ENCODE measurements around the gene MRPL51. TPM values are rescaled to one million over a fixed set of nuclear protein-coding genes. Genes with fewer than 3 reads are reported as not detected.

Gene MRPL51
- total and polyA plus RNA-seq, 2 experiments from 2014 or later: 68.3 to 301 TPM

DNA sequence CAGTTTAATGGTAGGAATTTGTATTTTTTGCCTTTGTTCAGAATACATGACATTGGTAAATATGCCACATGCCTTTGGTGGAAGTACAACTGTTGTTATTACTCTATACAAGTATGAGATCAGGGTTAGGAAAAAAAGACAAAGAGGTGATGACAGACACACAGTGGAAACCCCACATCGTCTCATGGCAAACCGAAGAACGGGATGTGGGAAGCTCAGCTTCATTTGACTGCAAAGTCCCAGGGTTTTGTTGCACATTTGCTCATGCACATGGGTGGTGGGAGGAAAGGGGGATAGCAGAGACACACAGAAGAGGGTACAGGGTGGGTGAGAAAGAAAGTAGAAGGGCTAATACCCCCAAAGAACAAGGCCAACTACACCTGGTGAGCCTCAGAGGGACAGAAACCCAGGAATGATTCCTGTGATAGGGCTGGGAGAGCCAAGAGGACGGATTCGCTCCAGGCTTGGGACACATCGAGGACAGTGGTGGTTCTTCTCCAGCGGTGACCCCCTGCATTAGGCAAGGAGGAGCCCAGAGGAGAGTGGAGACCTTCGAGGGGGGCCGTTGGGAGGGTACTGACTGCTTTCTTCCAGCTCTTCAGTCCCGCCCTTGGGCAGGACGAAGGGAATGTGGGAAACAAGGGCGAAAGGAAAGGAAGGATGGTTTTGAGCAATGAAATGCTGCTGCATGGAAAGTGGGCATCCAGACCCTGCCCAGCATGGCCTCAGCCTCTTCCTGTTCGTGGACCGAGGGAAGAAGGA is 30.6 kb downstream of the MRPL51 start:
- H3F3A ChIP-seq (ENCODE audit: insufficient read depth): peaks cover 4% of the 10 kb centered on the region; the same call in 1 of the 2 replicates
- no peak overlapping the region for H3K9ac ChIP-seq
- H3K27ac ChIP-seq: no peak overlapping the region
- H4K20me1 ChIP-seq (ENCODE audit: insufficient read depth): no peaks in the 10 kb centered on the region
- H3K9me3 ChIP-seq (ENCODE audit: low read depth): no peaks in the 10 kb centered on the region
- WGBS, 2 experiments (ENCODE audit: low coverage in 1 of 2, low lambda C conversion rate in 2 of 2, missing lambda C conversion rate in 2 of 2): 93 to 95% methylated on average over 14 of the region's 14 CpGs
- H3K27me3 ChIP-seq (replicated peaks; ENCODE audit: insufficient read depth): no peaks in the 10 kb centered on the region
- no peak overlapping the region for H3K4me3 ChIP-seq
- peaks cover 18% of the 10 kb centered on the region for H3K79me2 ChIP-seq (ENCODE audit: insufficient read depth)
- no peaks in the 10 kb centered on the region for H3K4me1 ChIP-seq (ENCODE audit: insufficient read depth)
- no peak for TF ChIP-seq EZH2 (IDR thresholded peaks at IDR 0.05; ENCODE audit: insufficient read depth, poor library complexity, severe bottlenecking)
- no peak for TF ChIP-seq EZH2phosphoT487 (IDR thresholded peaks at IDR 0.05; ENCODE audit: insufficient read depth, low read depth)
- DNase-seq: no peak
- H3K4me2 ChIP-seq (ENCODE audit: unreplicated experiment): no peak overlapping the region
- in situ Hi-C loops (cut with MboI): no loop called here
- no peaks in the 10 kb centered on the region for H3K9me2 ChIP-seq (ENCODE audit: insufficient read depth)
- peaks cover 22% of the 10 kb centered on the region for H3K36me3 ChIP-seq (ENCODE audit: low read depth)
- H2AFZ ChIP-seq: no peak overlapping the region

DNA sequence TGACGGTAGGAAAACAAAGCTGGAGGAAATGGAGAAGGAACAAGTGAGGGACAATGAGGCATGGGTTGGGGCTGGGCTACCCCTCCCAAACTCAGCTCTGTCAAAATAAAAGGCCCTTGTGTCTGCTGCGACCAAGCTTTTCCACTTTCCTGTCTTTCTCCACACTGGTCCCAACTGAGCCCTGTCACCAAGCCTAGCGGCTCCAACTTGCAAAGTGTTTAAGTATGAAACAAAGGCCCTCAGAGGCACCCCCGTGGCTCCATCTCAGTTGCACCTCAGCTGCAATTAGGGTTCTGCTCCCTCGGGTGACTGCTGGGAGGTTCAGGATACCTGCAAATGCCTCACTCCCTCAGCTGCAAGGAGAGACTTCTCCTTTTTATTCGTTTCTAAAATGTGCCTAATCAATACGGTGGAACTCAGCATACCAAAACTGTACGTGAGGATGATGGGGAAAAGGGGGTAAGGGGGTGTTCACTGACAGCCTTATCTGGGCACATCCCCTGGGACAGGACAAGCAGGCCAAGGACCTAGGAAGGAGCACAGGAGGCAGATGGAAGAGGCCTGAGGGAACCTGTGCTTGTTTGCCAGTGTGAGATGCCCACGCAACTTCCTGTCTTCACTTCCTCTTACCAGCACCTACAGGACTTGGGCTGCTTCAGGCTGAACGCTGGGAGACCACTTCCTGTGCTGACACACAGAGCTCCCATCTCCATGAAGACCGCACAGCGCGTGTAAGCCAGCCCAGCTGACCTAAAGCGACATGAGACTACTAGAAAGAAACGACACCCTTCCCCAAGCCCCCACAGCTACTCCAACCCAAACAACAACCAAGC is 31.4 kb downstream of the MRPL51 start:
- H3F3A ChIP-seq (ENCODE audit: insufficient read depth): peaks cover 4% of the 10 kb centered on the region; the same call in 1 of the 2 replicates
- no peaks in the 10 kb centered on the region for H3K27me3 ChIP-seq (replicated peaks; ENCODE audit: insufficient read depth)
- H3K27ac ChIP-seq: no peak overlapping the region
- no peak overlapping the region for H3K4me2 ChIP-seq (ENCODE audit: unreplicated experiment)
- WGBS, 2 experiments (ENCODE audit: low coverage in 1 of 2, low lambda C conversion rate in 2 of 2, missing lambda C conversion rate in 2 of 2): 87 to 90% methylated on average over 15 of the region's 15 CpGs
- DNase-seq: no peak
- H3K9ac ChIP-seq: no peak overlapping the region
- H4K20me1 ChIP-seq (ENCODE audit: insufficient read depth): no peaks in the 10 kb centered on the region
- H2AFZ ChIP-seq: no peak overlapping the region
- no peaks in the 10 kb centered on the region for H3K4me1 ChIP-seq (ENCODE audit: insufficient read depth)
- TF ChIP-seq EZH2phosphoT487 (IDR thresholded peaks at IDR 0.05; ENCODE audit: insufficient read depth, low read depth) (no peak), EZH2 (IDR thresholded peaks at IDR 0.05; ENCODE audit: insufficient read depth, poor library complexity, severe bottlenecking) (no peak)
- peaks cover 22% of the 10 kb centered on the region for H3K36me3 ChIP-seq (ENCODE audit: low read depth)
- no peaks in the 10 kb centered on the region for H3K9me2 ChIP-seq (ENCODE audit: insufficient read depth)
- H3K4me3 ChIP-seq: no peak overlapping the region
- H3K79me2 ChIP-seq (ENCODE audit: insufficient read depth): peaks cover 10% of the 10 kb centered on the region
- no peaks in the 10 kb centered on the region for H3K9me3 ChIP-seq (ENCODE audit: low read depth)
- in situ Hi-C loops (cut with MboI): no loop called here

DNA sequence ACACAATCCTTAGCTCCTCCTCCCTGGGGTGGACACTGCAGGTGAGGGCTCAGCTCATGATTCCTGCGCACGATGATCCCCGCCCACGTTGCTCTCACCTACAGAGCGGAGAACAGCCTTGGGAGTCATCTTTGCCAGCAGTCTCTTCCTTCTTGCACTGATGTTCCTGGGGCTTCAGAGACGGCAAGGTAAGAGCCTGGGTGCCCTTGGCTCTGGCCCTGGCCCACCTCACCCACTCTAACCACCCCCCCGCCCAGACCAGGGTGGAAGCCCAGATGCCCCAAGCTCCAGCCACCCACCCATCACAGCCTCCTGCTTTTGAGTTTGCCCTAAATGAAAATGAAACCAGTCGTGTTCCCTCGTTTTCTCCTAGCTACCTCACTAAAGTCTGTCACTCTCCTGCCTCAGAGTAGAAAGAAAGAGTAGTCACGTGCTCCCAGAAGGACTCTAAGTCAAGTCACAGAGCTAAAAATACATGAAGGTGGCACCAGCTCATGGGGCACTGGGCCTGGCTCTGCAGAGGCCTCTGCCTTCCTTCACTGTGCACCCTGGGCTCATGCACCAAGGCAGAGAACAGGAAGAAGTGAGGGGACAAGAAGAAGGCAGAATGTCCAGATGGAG is 32.2 kb downstream of the MRPL51 start:
- Histone ChIP-seq H3K27me3 (replicated peaks; ENCODE audit: insufficient read depth) (no peaks in the 10 kb centered on the region), H3K9me2 (ENCODE audit: insufficient read depth) (no peaks in the 10 kb centered on the region), H3K36me3 (ENCODE audit: low read depth) (peaks cover 18% of the 10 kb centered on the region), H3K4me3 (no peak overlapping the region), H3K9ac (no peak overlapping the region), H4K20me1 (ENCODE audit: insufficient read depth) (no peaks in the 10 kb centered on the region), H3K9me3 (ENCODE audit: low read depth) (no peaks in the 10 kb centered on the region), H3K4me2 (ENCODE audit: unreplicated experiment) (no peak overlapping the region), H2AFZ (no peak overlapping the region), H3K79me2 (ENCODE audit: insufficient read depth) (peaks cover 3% of the 10 kb centered on the region; the same call in 1 of the 2 replicates), H3K27ac (no peak overlapping the region), H3F3A (ENCODE audit: insufficient read depth) (peaks cover 4% of the 10 kb centered on the region; the same call in 1 of the 2 replicates), H3K4me1 (ENCODE audit: insufficient read depth) (no peaks in the 10 kb centered on the region)
- in situ Hi-C loops (cut with MboI): no loop called here
- DNase-seq: no peak
- WGBS, 2 experiments (ENCODE audit: low coverage in 1 of 2, low lambda C conversion rate in 2 of 2, missing lambda C conversion rate in 2 of 2): 87 to 89% methylated on average over 10 of the region's 10 CpGs
- TF ChIP-seq EZH2 (IDR thresholded peaks at IDR 0.05; ENCODE audit: insufficient read depth, poor library complexity, severe bottlenecking) (no peak), EZH2phosphoT487 (IDR thresholded peaks at IDR 0.05; ENCODE audit: insufficient read depth, low read depth) (no peak)

DNA sequence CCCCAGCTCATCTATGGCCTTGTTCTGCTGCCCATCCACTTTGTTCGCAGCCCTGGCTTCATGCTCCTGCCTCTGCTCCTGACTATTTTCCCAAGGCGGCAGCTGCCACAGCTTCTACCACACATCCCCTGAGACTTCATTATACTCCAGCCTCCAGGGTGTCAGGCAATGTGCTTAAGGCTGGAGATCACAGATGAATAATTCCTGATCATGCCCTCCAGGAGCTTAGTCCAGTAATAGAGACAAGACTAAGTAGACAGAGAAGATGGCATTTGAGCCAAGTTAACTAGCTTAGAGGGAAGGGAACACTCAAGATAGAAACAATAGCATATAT is 34.1 kb downstream of the MRPL51 start:
- Histone ChIP-seq H3K36me3 (ENCODE audit: low read depth) (peaks cover 11% of the 10 kb centered on the region; the same call in 1 of the 2 replicates), H3K4me2 (ENCODE audit: unreplicated experiment) (no peak overlapping the region), H3K4me1 (ENCODE audit: insufficient read depth) (no peaks in the 10 kb centered on the region), H3K27me3 (replicated peaks; ENCODE audit: insufficient read depth) (no peaks in the 10 kb centered on the region), H3K9me2 (ENCODE audit: insufficient read depth) (no peaks in the 10 kb centered on the region), H4K20me1 (ENCODE audit: insufficient read depth) (no peaks in the 10 kb centered on the region), H3K27ac (no peak overlapping the region), H3K4me3 (no peak overlapping the region), H3K9me3 (ENCODE audit: low read depth) (no peaks in the 10 kb centered on the region), H3K79me2 (ENCODE audit: insufficient read depth) (no peaks in the 10 kb centered on the region), H2AFZ (no peak overlapping the region), H3F3A (ENCODE audit: insufficient read depth) (peaks cover 4% of the 10 kb centered on the region; the same call in 1 of the 2 replicates), H3K9ac (no peak overlapping the region)
- no peak for DNase-seq
- TF ChIP-seq EZH2phosphoT487 (IDR thresholded peaks at IDR 0.05; ENCODE audit: insufficient read depth, low read depth) (no peak), EZH2 (IDR thresholded peaks at IDR 0.05; ENCODE audit: insufficient read depth, poor library complexity, severe bottlenecking) (no peak)
- 94 to 100% methylated on average over 2 of the region's 2 CpGs for WGBS, 2 experiments (ENCODE audit: low coverage in 1 of 2, low lambda C conversion rate in 2 of 2, missing lambda C conversion rate in 2 of 2)
- in situ Hi-C loops (cut with MboI): no loop called here
